GM19240 (cell line): ENCODE data around the gene FAN1.

Source experiments
- DNase-seq: peaks from one replicate; pipeline ENCODE4 v3.0.0; 2011; ENCODE audit warnings: low spot score; ENCODE audit not compliant: insufficient read length

FAN1 gene

GRCh38 chr15:30919877-30920550 lies 16.3 kb downstream of the FAN1 start:
- no peak for DNase-seq

DNA sequence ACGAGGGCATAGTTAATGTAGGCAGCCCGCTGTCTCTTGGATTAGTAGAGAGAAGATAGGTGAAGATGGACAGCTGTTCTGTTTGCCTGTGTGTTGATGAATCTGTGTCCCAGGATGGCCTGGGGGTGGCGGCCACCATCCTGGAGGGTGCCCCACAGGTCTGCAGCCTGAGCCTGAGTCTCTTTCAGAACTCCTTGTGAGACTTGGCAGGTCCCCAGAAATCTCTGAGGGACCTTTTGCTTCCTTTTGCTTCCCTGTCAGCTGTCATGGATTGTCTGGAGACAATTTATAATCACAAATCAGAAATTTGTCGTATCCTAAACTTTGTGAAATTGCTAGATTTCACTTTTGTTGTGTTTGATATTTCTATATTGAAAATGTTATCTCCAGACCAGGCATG lies 17.4 kb downstream of the FAN1 start:
- no peak for DNase-seq

DNA sequence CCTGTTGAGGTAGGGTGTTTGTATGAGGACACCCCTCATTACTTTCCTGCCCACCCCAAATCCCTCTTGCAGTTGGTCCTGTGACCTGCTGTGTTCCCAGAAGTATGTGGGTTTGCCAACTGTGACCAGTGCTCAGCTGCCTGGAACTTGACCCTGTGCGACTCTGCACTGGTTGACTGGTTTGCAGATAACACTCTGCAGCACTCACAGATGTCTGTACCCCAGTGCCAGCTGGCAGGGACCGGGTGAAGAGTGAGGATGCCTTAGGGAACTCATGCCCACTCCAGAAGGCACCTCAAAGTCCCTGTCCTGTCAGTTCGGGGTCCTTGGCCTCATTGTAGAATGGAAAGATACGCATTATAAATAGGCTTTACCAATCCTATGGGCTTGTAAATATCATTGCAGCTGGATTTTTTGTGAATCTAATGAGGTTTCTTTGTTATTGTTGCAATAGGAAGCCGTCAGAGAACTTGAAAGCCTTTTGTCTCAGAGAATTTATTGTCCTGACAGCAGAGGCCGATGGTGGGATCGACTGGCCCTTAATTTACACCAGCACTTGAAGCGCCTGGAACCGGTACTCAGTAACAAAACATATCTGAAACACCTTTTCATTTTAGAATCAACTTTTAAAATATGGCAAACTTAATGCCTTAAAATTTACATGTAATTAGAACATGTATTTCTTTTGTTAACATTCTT lies 18.2 kb downstream of the FAN1 start:
- DNase-seq = no peak

- DNase-seq = no peak
Measured at GRCh38 chr15:30922480-30923311, 19.0 kb downstream of the FAN1 start.

DNA sequence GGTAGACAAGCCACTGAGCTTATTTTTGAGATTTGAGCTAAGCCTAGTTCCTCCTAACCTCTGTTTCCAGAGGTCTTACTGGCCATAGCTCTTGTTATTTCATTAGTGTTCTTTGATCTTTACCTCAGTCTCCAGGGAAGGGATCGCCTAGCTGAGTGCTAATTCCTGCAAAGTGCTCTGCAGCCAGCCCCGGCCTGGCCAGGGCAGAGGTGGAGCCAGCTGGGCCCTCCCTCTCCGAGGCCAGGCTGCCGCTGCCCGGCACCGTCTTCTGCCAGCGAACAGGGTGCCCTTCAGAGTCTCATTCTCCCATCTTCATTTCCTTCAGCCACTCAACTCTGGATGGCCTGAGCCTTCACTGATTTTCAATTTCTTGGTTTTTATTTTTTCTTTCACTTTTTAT lies 19.7 kb downstream of the FAN1 start:
- DNase-seq = no peak

- DNase-seq = no peak
Measured at GRCh38 chr15:30924353-30924752, 20.6 kb downstream of the FAN1 start.

GRCh38 chr15:30925686-30926085 lies 22.0 kb downstream of the FAN1 start:
- no peak for DNase-seq

- no peak for DNase-seq
Measured at GRCh38 chr15:30926161-30926560, 22.4 kb downstream of the FAN1 start.

DNA sequence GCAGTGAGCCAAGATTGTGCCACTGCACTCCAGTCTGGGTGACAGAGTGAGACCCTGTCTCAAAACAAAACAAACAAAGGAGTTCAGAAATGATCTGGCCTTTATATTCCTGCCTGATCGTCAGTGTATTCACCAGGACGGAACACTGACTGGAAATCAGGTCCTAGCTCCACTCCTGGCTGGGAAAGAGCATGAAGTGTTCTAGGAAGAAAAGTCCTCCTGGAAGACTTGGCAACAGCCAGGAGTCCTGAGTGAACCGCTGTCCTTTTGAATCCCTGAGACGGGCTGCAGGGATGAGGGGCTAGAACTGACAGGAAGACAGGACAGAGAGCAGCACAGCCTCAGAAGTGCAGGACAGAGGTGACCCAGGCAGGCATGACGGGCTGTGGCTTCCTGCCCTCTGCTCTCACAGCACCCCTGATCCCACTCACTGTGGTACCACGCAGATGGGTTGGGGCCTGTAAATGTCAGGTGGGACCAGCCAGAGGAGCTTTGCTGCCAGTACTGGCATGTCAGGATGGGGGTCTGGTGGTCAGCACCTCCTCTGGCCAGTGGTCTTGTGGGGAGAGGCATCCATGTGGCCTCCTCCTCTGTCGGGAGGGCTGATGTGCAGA lies 23.5 kb downstream of the FAN1 start:
- no peak for DNase-seq

- DNase-seq = no peak
Measured at GRCh38 chr15:30928076-30928475, 24.4 kb downstream of the FAN1 start.

DNA sequence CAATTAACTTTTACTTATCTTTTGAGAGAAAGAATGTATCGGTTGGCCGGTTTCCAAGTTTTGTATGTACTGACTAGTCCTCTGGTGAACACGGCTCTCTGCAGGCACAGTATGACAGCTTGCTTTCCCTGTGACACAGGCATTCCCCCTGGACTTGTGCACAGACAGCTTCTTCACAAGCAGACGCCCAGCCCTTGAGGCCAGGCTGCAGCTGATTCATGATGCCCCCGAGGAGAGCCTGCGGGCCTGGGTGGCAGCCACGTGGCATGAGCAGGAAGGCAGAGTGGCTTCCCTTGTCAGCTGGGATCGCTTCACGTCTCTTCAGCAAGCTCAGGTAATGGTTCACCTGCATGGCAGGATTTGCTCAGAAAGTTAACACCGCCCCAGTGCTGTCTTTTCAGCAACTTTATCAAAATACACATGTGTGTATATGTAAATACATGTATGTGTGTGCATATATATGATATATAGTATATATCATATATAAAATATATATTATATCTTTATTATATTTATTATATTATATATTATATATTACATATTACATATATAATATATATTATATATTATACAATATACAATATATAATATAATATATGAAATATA lies 25.5 kb downstream of the FAN1 start:
- no peak for DNase-seq

- no peak for DNase-seq
Measured at GRCh38 chr15:30929982-30930381, 26.3 kb downstream of the FAN1 start.

DNA sequence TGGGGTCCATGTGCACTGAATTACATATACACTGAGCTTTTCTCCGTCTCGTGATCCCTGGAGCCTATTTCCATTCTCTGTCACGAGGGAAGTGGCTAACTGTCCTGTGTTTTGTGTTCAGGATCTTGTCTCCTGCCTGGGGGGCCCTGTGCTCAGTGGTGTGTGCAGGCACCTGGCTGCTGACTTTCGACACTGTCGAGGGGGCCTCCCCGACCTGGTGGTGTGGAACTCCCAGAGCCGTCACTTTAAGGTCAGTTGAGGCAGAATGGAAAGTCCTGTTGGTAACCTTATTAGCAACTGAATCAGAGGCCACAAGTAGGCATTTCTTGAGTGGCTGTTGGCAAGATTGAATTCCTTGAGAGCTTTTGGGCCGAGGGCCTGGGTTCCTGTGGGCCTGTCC lies 26.7 kb downstream of the FAN1 start:
- DNase-seq = no peak

DNA sequence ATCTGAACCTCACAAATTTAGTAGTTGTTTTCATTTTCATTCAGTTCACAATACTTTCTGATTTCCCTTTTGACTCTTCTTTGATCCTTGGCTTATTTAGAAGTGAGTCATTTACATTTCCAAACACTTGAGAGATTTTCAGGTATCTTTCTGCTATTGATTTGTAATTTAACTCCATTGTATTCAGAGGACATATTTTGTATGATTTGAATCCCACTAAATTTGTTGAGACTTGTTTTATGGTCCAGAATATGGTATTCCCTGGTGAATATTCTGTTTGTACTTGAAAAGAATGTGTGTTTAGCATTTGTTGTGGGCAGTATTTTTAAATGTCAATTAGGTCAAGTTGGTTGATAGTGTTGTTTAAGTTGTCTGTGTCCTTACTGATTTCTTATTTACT lies 29.6 kb downstream of the FAN1 start:
- no peak for DNase-seq

DNA sequence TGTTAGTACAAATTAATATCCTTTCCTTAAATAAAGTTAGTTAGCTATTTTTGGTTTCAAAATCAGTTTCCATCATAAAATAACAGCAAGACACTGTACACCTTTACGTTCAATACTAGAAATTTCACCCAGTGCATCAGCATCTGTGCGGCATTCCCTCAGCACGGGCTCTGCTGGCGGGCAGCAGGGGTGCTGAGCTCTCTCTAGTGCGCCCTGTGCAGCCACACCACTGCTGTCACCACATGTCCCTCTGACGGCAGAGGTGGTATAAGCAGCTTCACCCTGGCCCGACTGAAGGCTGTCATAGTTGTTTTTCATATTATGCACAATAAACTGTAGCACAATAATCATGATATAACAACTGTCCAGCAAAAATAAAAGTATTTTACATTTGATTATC lies 35.4 kb downstream of the FAN1 start:
- DNase-seq = no peak

DNA sequence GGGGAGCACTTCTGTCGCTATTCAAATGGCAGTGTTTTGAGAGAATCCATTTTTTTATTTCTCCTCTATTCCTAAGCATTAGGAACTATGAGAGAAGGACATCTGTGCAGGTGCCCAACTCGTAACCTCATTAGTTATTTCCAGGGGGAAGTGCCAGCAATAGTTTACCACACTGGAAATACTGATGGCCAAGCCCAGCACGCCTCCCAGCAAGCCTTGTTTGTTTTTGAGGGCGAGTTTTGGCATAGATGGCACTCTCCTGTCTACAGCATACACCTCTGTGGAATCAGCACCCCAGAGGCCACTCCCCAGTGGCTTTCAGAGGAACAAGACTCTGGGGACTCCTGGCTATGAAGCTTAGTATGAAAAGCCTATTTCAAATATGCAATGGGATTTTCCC lies 36.6 kb downstream of the FAN1 start:
- DNase-seq = no peak

- DNase-seq = no peak
Measured at GRCh38 chr15:30941520-30941919, 37.8 kb downstream of the FAN1 start.

- no peak for DNase-seq
Measured at GRCh38 chr15:30943654-30944335, 40.1 kb downstream of the FAN1 start.

GRCh38 chr15:30953183-30953582 lies 49.5 kb downstream of the FAN1 start:
- no peak for DNase-seq

- DNase-seq = no peak
Measured at GRCh38 chr15:30953731-30954378, 50.1 kb downstream of the FAN1 start.
